ENCODE measurements around the gene SCN3A. TPM values are rescaled to one million over a fixed set of nuclear protein-coding genes. Genes with fewer than 3 reads are reported as not detected.

The SCN3A gene
- total and polyA plus RNA-seq, 9 of the 15 experiments (the other 6 are each of a cell fraction or from before 2014, with no cell fraction given): not detected

DNA sequence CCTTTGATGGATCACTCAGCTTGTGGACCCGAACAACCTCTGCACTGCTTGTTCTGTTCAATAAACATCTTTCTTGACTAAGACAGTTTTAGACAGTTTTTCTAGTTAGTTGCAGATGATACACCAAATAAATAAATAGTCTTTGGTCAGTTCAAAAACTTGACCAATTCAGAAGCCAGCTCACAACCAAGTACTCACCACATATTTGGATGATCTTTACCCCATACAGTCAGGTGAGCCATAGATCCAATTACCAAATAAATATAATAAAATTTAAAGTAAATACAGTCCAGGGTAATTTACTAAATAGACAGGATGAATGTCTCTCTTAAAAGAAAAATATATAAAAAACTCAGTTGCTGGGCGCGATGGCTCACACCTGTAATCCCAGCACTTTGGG, 18.2 kb downstream of the SCN3A start:
- Histone ChIP-seq H3K9me3 (replicated peaks; ENCODE audit: control insufficient read depth, insufficient read depth, low read depth, low read length) (peaks cover 3% of the 10 kb centered on the region), H3K27ac (ENCODE audit: extremely low read depth, low read depth, low read length) (no peak overlapping the region), H3K9ac (ENCODE audit: insufficient read depth in 1 of 2, low read depth in 2 of 2, low read length in 2 of 2) (no peak overlapping the region), H3K4me1 (replicated peaks in 1 of 2; ENCODE audit: control insufficient read depth in 2 of 2, insufficient read depth in 2 of 2, low read length in 2 of 2) (no peaks in the 10 kb centered on the region), H3K4me3 (no peak overlapping the region), H3K79me2 (ENCODE audit: control insufficient read depth, insufficient read depth, low read length) (no peaks in the 10 kb centered on the region), H3K9me1 (ENCODE audit: control insufficient read depth, insufficient read depth, low read length) (no peaks in the 10 kb centered on the region), H3K36me3 (ENCODE audit: control insufficient read depth, insufficient read depth, low read length) (no peaks in the 10 kb centered on the region), H4K20me1 (replicated peaks; ENCODE audit: control insufficient read depth, insufficient read depth, low read length) (no peaks in the 10 kb centered on the region), H3K4me2 (ENCODE audit: insufficient read depth, low read length) (no peak overlapping the region), H3K27me3 (ENCODE audit: control insufficient read depth in 2 of 2, insufficient read depth in 2 of 2, low read length in 2 of 2) (no peaks in the 10 kb centered on the region), H2AFZ (ENCODE audit: low read depth, low read length) (no peak overlapping the region)
- intact Hi-C loops (cut with micrococcal nuclease) (no loop called here), in situ Hi-C loops (cut with MboI) (no loop called here)
- ATAC-seq (no peak), FAIRE-seq (no peak), DNase-seq (ENCODE audit: extremely low read depth in 1 of 4, low spot score in 3 of 4) (no peak)
- ChIA-PET CTCF (ENCODE audit: low intra/inter-chr PET ratio) (no interaction called here), POLR2A (interaction anchor here (0.9 kb wide), 1 partner anchor 13 kb away, joined by 3 read pairs; no protein-coding TSS in a partner anchor)
- no TSS peak for BruUV-seq (replicated peaks)
- 8% methylated on average over 3 of the region's 3 CpGs for WGBS (ENCODE audit: insufficient coverage, low coverage, missing lambda C conversion rate)
- TF ChIP-seq FOXP1 (CRISPR knock-in tag; IDR thresholded peaks at IDR 0.05) (no peak), ZBTB1 (CRISPR knock-in tag; IDR thresholded peaks at IDR 0.05; ENCODE audit: borderline replicate concordance, low read depth) (no peak), TRIM24 (IDR thresholded peaks at IDR 0.05) (no peak), PHB2 (IDR thresholded peaks at IDR 0.05; ENCODE audit: low read depth) (no peak), BRCA1 (IDR thresholded peaks at IDR 0.05) (no peak), BRCA1 (CRISPR knock-in tag; IDR thresholded peaks at IDR 0.05) (no peak), ELF4 (CRISPR knock-in tag; IDR thresholded peaks at IDR 0.05) (no peak), CTCF (IDR thresholded peaks at IDR 0.05 in 2 of 3, conservative IDR thresholded peaks at IDR 0.05 in 1 of 3; ENCODE audit: insufficient read depth in 2 of 3, low read depth in 1 of 3, low read length in 3 of 3) (no peak), ZNF561 (CRISPR knock-in tag; conservative IDR thresholded peaks at IDR 0.05) (no peak), ZNF354B (CRISPR knock-in tag; IDR thresholded peaks at IDR 0.05) (no peak), ZNF766 (CRISPR knock-in tag; conservative IDR thresholded peaks at IDR 0.05) (no peak), MYC (IDR thresholded peaks at IDR 0.05; ENCODE audit: low read depth, low read length) (no peak), MYC (CRISPR knock-in tag; IDR thresholded peaks at IDR 0.05; ENCODE audit: borderline replicate concordance, low read depth) (no peak), ETV1 (tag; conservative IDR thresholded peaks at IDR 0.05; ENCODE audit: low read depth) (no peak), ILF3 (IDR thresholded peaks at IDR 0.05; ENCODE audit: borderline replicate concordance) (no peak)
- TF ChIP-seq, protein P1, sequence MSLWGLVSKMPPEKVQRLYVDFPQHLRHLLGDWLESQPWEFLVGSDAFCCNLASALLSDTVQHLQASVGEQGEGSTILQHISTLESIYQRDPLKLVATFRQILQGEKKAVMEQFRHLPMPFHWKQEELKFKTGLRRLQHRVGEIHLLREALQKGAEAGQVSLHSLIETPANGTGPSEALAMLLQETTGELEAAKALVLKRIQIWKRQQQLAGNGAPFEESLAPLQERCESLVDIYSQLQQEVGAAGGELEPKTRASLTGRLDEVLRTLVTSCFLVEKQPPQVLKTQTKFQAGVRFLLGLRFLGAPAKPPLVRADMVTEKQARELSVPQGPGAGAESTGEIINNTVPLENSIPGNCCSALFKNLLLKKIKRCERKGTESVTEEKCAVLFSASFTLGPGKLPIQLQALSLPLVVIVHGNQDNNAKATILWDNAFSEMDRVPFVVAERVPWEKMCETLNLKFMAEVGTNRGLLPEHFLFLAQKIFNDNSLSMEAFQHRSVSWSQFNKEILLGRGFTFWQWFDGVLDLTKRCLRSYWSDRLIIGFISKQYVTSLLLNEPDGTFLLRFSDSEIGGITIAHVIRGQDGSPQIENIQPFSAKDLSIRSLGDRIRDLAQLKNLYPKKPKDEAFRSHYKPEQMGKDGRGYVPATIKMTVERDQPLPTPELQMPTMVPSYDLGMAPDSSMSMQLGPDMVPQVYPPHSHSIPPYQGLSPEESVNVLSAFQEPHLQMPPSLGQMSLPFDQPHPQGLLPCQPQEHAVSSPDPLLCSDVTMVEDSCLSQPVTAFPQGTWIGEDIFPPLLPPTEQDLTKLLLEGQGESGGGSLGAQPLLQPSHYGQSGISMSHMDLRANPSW (CRISPR knock-in tag; IDR thresholded peaks at IDR 0.05): no peak
- TF ChIP-seq, protein P2, sequence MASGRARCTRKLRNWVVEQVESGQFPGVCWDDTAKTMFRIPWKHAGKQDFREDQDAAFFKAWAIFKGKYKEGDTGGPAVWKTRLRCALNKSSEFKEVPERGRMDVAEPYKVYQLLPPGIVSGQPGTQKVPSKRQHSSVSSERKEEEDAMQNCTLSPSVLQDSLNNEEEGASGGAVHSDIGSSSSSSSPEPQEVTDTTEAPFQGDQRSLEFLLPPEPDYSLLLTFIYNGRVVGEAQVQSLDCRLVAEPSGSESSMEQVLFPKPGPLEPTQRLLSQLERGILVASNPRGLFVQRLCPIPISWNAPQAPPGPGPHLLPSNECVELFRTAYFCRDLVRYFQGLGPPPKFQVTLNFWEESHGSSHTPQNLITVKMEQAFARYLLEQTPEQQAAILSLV (tag; IDR thresholded peaks at IDR 0.05): no peak
- TF ChIP-seq, protein P3, sequence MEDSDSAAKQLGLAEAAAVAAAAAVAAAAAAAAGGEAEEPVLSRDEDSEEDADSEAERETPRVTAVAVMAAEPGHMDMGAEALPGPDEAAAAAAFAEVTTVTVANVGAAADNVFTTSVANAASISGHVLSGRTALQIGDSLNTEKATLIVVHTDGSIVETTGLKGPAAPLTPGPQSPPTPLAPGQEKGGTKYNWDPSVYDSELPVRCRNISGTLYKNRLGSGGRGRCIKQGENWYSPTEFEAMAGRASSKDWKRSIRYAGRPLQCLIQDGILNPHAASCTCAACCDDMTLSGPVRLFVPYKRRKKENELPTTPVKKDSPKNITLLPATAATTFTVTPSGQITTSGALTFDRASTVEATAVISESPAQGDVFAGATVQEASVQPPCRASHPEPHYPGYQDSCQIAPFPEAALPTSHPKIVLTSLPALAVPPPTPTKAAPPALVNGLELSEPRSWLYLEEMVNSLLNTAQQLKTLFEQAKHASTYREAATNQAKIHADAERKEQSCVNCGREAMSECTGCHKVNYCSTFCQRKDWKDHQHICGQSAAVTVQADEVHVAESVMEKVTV (CRISPR knock-in tag; IDR thresholded peaks at IDR 0.05): no peak
